Measurements from ENCODE around the gene SERPINE3.

Gene SERPINE3

GRCh38 chr13:51364404-51365008 is 25.0 kb downstream of the SERPINE3 start:
- no peak for DNase-seq (ENCODE audit: low spot score)

- DNase-seq (ENCODE audit: low spot score): no peak
Observed at GRCh38 chr13:51370116-51370515, 30.6 kb downstream of the SERPINE3 start.

- no peak for DNase-seq (ENCODE audit: low spot score)
Observed at GRCh38 chr13:51370811-51371210, 31.3 kb downstream of the SERPINE3 start.

- DNase-seq (ENCODE audit: low spot score): no peak
Observed at GRCh38 chr13:51371768-51372399, 32.4 kb downstream of the SERPINE3 start.

GRCh38 chr13:51373451-51373850 is 34.0 kb downstream of the SERPINE3 start:
- no peak for DNase-seq (ENCODE audit: low spot score)

- no peak for DNase-seq (ENCODE audit: low spot score)
Observed at GRCh38 chr13:51380269-51380668, 40.8 kb downstream of the SERPINE3 start.

- DNase-seq (ENCODE audit: low spot score): no peak
Observed at GRCh38 chr13:51385114-51385513, 45.6 kb downstream of the SERPINE3 start.

GRCh38 chr13:51394724-51395123 is 55.2 kb downstream of the SERPINE3 start:
- no peak for DNase-seq (ENCODE audit: low spot score)

- no peak for DNase-seq (ENCODE audit: low spot score)
Observed at GRCh38 chr13:51396352-51396751, 56.9 kb downstream of the SERPINE3 start.

GRCh38 chr13:51397262-51397941 is 57.9 kb downstream of the SERPINE3 start:
- DNase-seq (ENCODE audit: low spot score): no peak

- DNase-seq (ENCODE audit: low spot score): no peak
Observed at GRCh38 chr13:51405176-51405575, 65.7 kb downstream of the SERPINE3 start.

- no peak for DNase-seq (ENCODE audit: low spot score)
Observed at GRCh38 chr13:51412431-51412830, 72.9 kb downstream of the SERPINE3 start.
